ENCODE results near the gene GAD1. TPM values are rescaled to one million over a fixed set of nuclear protein-coding genes. Genes with fewer than 3 reads are reported as not detected.

Gene GAD1
- total and polyA plus RNA-seq, 2 of the 4 experiments (the other 2 are of a cell fraction) = not detected

DNA sequence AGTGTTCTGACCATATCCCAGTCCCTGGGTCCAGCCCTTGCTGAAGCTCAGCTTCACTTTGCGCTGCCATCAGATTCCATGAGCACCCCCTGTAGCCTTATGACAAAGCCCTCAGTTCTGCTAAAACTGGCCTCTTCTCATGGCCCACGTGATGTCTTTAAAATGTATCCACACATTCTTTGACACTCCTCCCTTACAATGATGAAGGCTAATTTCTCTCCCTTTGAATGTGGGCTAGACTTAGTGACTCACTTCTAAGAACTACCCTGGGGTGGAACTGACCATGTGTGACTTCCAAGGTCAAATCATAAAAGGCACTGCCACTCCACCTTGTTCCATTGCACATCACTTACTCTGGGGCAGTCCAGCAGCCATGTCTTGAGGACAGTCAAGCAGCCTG is 67.0 kb downstream of the GAD1 start:
- CTCF ChIA-PET = no interaction called here
- BruUV-seq (replicated peaks) = no TSS peak

More for the DNA sequence above, 67.0 kb downstream of the GAD1 start:
- H2AFZ ChIP-seq (replicated peaks; ENCODE audit: low read length, poor library complexity) = peak overlapping the region; percentile 18
- intact Hi-C loops (cut with micrococcal nuclease) (no loop called here), in situ Hi-C loops (cut with MboI; ENCODE audit: low sequenced_read_pairs) (no loop called here), dilution Hi-C loops (cut with HindIII; ENCODE audit: low sequenced_read_pairs, unreplicated experiment) (no loop called here)
- H3K9ac ChIP-seq (ENCODE audit: low read depth, low read length) = no peak overlapping the region
- H2AK5ac ChIP-seq (ENCODE audit: low read depth, low read length) = no peak overlapping the region
- no peak overlapping the region for H2BK5ac ChIP-seq (ENCODE audit: low read depth, low read length, poor library complexity, severe bottlenecking)
- no peak overlapping the region for H3K4me2 ChIP-seq (ENCODE audit: low read depth, low read length)
- H3K4ac ChIP-seq (ENCODE audit: low read depth, low read length) = no peak overlapping the region
- H3K23ac ChIP-seq (ENCODE audit: low read depth, low read length) = no peak overlapping the region
- no peak overlapping the region for H3K56ac ChIP-seq (ENCODE audit: extremely low read depth, insufficient read depth, low read length)
- H4K8ac ChIP-seq (ENCODE audit: low read depth in 2 of 2, low read length in 2 of 2) = no peak overlapping the region
- H3K27ac ChIP-seq (ENCODE audit: insufficient read depth, low read length) = no peak overlapping the region
- WGBS, 2 experiments (ENCODE audit: extremely low coverage in 2 of 2, insufficient read length in 1 of 2) = no CpG with 5 or more reads among the region's 2 CpGs
- peaks cover 4% of the 10 kb centered on the region; the same call in 1 of the 2 replicates for H3K27me3 ChIP-seq (ENCODE audit: control insufficient read depth, insufficient read depth, low read length)
- no peaks in the 10 kb centered on the region for H3K4me1 ChIP-seq (ENCODE audit: control insufficient read depth, insufficient read depth, low read length)
- H3K4me3 ChIP-seq (ENCODE audit: insufficient read depth, low read depth, low read length) = no peak overlapping the region
- no peaks in the 10 kb centered on the region for H4K20me1 ChIP-seq (ENCODE audit: insufficient read depth, low read length)
- H2BK120ac ChIP-seq (ENCODE audit: low read depth, low read length) = no peak overlapping the region
- H3K36me3 ChIP-seq (ENCODE audit: control insufficient read depth, insufficient read depth, low read length) = no peaks in the 10 kb centered on the region
- ATAC-seq (ENCODE audit: low read depth) (no peak), DNase-seq (no peak)
- H2BK15ac ChIP-seq (ENCODE audit: low read depth, low read length) = no peak overlapping the region
- TF ChIP-seq RCOR1 (IDR thresholded peaks at IDR 0.05; ENCODE audit: insufficient replicate concordance, low read length) (no peak), CEBPB (IDR thresholded peaks at IDR 0.05; ENCODE audit: low read depth, low read length) (no peak), BHLHE40 (IDR thresholded peaks at IDR 0.05; ENCODE audit: low read depth, low read length) (no peak), MXI1 (IDR thresholded peaks at IDR 0.05; ENCODE audit: borderline replicate concordance, low read depth, low read length) (no peak), NFE2L2 (IDR thresholded peaks at IDR 0.05; ENCODE audit: low read depth, low read length) (no peak), RFX5 (IDR thresholded peaks at IDR 0.05; ENCODE audit: low read depth, low read length) (no peak), SMC3 (IDR thresholded peaks at IDR 0.05; ENCODE audit: low read depth, low read length) (no peak)
- TF ChIP-seq, protein P1, sequence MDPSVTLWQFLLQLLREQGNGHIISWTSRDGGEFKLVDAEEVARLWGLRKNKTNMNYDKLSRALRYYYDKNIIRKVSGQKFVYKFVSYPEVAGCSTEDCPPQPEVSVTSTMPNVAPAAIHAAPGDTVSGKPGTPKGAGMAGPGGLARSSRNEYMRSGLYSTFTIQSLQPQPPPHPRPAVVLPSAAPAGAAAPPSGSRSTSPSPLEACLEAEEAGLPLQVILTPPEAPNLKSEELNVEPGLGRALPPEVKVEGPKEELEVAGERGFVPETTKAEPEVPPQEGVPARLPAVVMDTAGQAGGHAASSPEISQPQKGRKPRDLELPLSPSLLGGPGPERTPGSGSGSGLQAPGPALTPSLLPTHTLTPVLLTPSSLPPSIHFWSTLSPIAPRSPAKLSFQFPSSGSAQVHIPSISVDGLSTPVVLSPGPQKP (IDR thresholded peaks at IDR 0.05; ENCODE audit: borderline replicate concordance, low read depth, low read length) = no peak
- H4K5ac ChIP-seq (ENCODE audit: low read depth, low read length) = no peak overlapping the region
- no peaks in the 10 kb centered on the region for H3K79me1 ChIP-seq (ENCODE audit: low read depth in 1 of 2, low read length in 2 of 2)
- H3K9me1 ChIP-seq (ENCODE audit: insufficient read depth, low read length) = no peaks in the 10 kb centered on the region
- no peak overlapping the region for H2AK9ac ChIP-seq (replicated peaks; ENCODE audit: low read depth, low read length, poor library complexity)
- no peak overlapping the region for H4K91ac ChIP-seq (ENCODE audit: insufficient read depth, low read depth, low read length)
- H3K14ac ChIP-seq (replicated peaks; ENCODE audit: low read depth, low read length) = no peak overlapping the region
- no peaks in the 10 kb centered on the region for H3K9me3 ChIP-seq (ENCODE audit: control insufficient read depth, insufficient read depth, low read length)
- H2BK20ac ChIP-seq (ENCODE audit: low read depth, low read length) = no peak overlapping the region
- POLR2A ChIA-PET (ENCODE audit: unreplicated experiment) = no interaction called here
- H3K18ac ChIP-seq (ENCODE audit: low read depth, low read length) = no peak overlapping the region

Data from IMR-90 (cell line).